Measurements from ENCODE around the gene RBM26. TPM values are rescaled to one million over a fixed set of nuclear protein-coding genes. Genes with fewer than 3 reads are reported as not detected.
"Not testable (repeated sequence)": the region's sequence is repeated elsewhere in the genome, so short reads cannot be mapped to it uniquely, and the experiment has no call there.

The RBM26 gene
- total RNA-seq, 2 experiments from 2014 or later: 50.6 to 52.0 TPM

- no peaks in the 10 kb centered on the region for H3K27me3 Mint-ChIP-seq (ENCODE audit: low read depth)
- H3K9me3 Mint-ChIP-seq (ENCODE audit: insufficient read depth): no peaks in the 10 kb centered on the region
- ATAC-seq (no peak), DNase-seq (no peak)
- CTCF ChIA-PET: no interaction called here
- H3K27ac Mint-ChIP-seq: no peak overlapping the region
- peaks cover under 1% of the 10 kb centered on the region for H3K4me1 Mint-ChIP-seq (ENCODE audit: low read depth)
- POLR2A ChIA-PET: no interaction called here
- no peak overlapping the region for H3K4me3 Mint-ChIP-seq
- H3K36me3 Mint-ChIP-seq (ENCODE audit: low read depth): peaks cover 55% of the 10 kb centered on the region
Observed at GRCh38 chr13:79354285-79354684, 51.8 kb downstream of the RBM26 start.

- Mint-ChIP-seq H3K4me3 (no peak overlapping the region), H3K27me3 (ENCODE audit: low read depth) (no peaks in the 10 kb centered on the region), H3K27ac (no peak overlapping the region), H3K36me3 (ENCODE audit: low read depth) (peaks cover 53% of the 10 kb centered on the region), H3K4me1 (ENCODE audit: low read depth) (peaks cover 2% of the 10 kb centered on the region), H3K9me3 (ENCODE audit: insufficient read depth) (no peaks in the 10 kb centered on the region)
- DNase-seq (no peak), ATAC-seq (no peak)
- ChIA-PET CTCF (no interaction called here), POLR2A (no interaction called here)
Observed at GRCh38 chr13:79353693-79354092, 52.4 kb downstream of the RBM26 start.

GRCh38 chr13:79352107-79352506 lies 53.9 kb downstream of the RBM26 start:
- ChIA-PET POLR2A (no interaction called here), CTCF (interaction anchor here (1.4 kb wide), 1 partner anchor 72 kb away, joined by 4 read pairs; no protein-coding TSS in a partner anchor)
- H3K36me3 Mint-ChIP-seq (ENCODE audit: low read depth): peaks cover 55% of the 10 kb centered on the region
- no peaks in the 10 kb centered on the region for H3K27me3 Mint-ChIP-seq (ENCODE audit: low read depth)
- ATAC-seq (no peak), DNase-seq (no peak)
- peaks cover 11% of the 10 kb centered on the region for H3K4me1 Mint-ChIP-seq (ENCODE audit: low read depth)
- no peaks in the 10 kb centered on the region for H3K9me3 Mint-ChIP-seq (ENCODE audit: insufficient read depth)
- no peak overlapping the region for H3K4me3 Mint-ChIP-seq
- H3K27ac Mint-ChIP-seq: no peak overlapping the region

- ATAC-seq; H3K4me3 Mint-ChIP-seq; DNase-seq; H3K27me3 Mint-ChIP-seq (ENCODE audit: low read depth); POLR2A ChIA-PET; H3K27ac Mint-ChIP-seq; H3K9me3 Mint-ChIP-seq (ENCODE audit: insufficient read depth): not testable (repeated sequence)
- CTCF ChIA-PET: interaction anchor here (1.9 kb wide), 1 partner anchor 42 kb away, joined by 6 read pairs; no protein-coding TSS in a partner anchor
- H3K36me3 Mint-ChIP-seq (ENCODE audit: low read depth): peaks cover 46% of the 10 kb centered on the region
- H3K4me1 Mint-ChIP-seq (ENCODE audit: low read depth): peaks cover 18% of the 10 kb centered on the region
Observed at GRCh38 chr13:79349608-79350007, 56.4 kb downstream of the RBM26 start.

- H3K36me3 Mint-ChIP-seq (ENCODE audit: low read depth): peaks cover 44% of the 10 kb centered on the region
- peaks cover 18% of the 10 kb centered on the region for H3K4me1 Mint-ChIP-seq (ENCODE audit: low read depth)
- DNase-seq: no peak
- H3K9me3 Mint-ChIP-seq (ENCODE audit: insufficient read depth): no peaks in the 10 kb centered on the region
- no peaks in the 10 kb centered on the region for H3K27me3 Mint-ChIP-seq (ENCODE audit: low read depth)
- ChIA-PET CTCF (interaction anchor here (1.9 kb wide), 1 partner anchor 42 kb away, joined by 6 read pairs; no protein-coding TSS in a partner anchor), POLR2A (no interaction called here)
- no peak overlapping the region for H3K4me3 Mint-ChIP-seq
- no peak for ATAC-seq
- no peak overlapping the region for H3K27ac Mint-ChIP-seq
Observed at GRCh38 chr13:79349011-79349410, 57.0 kb downstream of the RBM26 start.

GRCh38 chr13:79346300-79346914 lies 59.6 kb downstream of the RBM26 start:
- POLR2A ChIA-PET: no interaction called here

GRCh38 chr13:79341202-79341601 lies 64.9 kb downstream of the RBM26 start:
- no peaks in the 10 kb centered on the region for H3K9me3 Mint-ChIP-seq (ENCODE audit: insufficient read depth)
- ChIA-PET CTCF (interaction anchor here (1.5 kb wide), 1 partner anchor 50 kb away, joined by 4 read pairs; no protein-coding TSS in a partner anchor), POLR2A (no interaction called here)
- no peaks in the 10 kb centered on the region for H3K4me1 Mint-ChIP-seq (ENCODE audit: low read depth)
- H3K27me3 Mint-ChIP-seq (ENCODE audit: low read depth): no peaks in the 10 kb centered on the region
- peaks cover 50% of the 10 kb centered on the region for H3K36me3 Mint-ChIP-seq (ENCODE audit: low read depth)
- H3K27ac Mint-ChIP-seq: peak overlapping the region; percentile 17
- no peak for DNase-seq
- no peak overlapping the region for H3K4me3 Mint-ChIP-seq
- ATAC-seq: no peak

More at GRCh38 chr13:79346300-79346914, 59.6 kb downstream of the RBM26 start:
- no peak for ATAC-seq
- CTCF ChIA-PET: interaction anchor here (1.4 kb wide), 1 partner anchor 45 kb away, joined by 3 read pairs; no protein-coding TSS in a partner anchor
- Mint-ChIP-seq H3K27ac (no peak overlapping the region), H3K27me3 (ENCODE audit: low read depth) (no peaks in the 10 kb centered on the region), H3K4me3 (no peak overlapping the region), H3K36me3 (ENCODE audit: low read depth) (peaks cover 44% of the 10 kb centered on the region), H3K4me1 (ENCODE audit: low read depth) (peaks cover 18% of the 10 kb centered on the region), H3K9me3 (ENCODE audit: insufficient read depth) (no peaks in the 10 kb centered on the region)
- DNase-seq: no peak

- ATAC-seq (no peak), DNase-seq (no peak)
- H3K36me3 Mint-ChIP-seq (ENCODE audit: low read depth): peaks cover 54% of the 10 kb centered on the region
- H3K4me1 Mint-ChIP-seq (ENCODE audit: low read depth): no peaks in the 10 kb centered on the region
- no peak overlapping the region for H3K27ac Mint-ChIP-seq
- H3K27me3 Mint-ChIP-seq (ENCODE audit: low read depth): no peaks in the 10 kb centered on the region
- ChIA-PET CTCF (interaction anchor here (1.1 to 1.7 kb wide), 2 partner anchors 51 to 58 kb away, joined by 3 to 4 read pairs; no protein-coding TSS in a partner anchor), POLR2A (no interaction called here)
- no peak overlapping the region for H3K4me3 Mint-ChIP-seq
- H3K9me3 Mint-ChIP-seq (ENCODE audit: insufficient read depth): no peaks in the 10 kb centered on the region
Observed at GRCh38 chr13:79340490-79340889, 65.6 kb downstream of the RBM26 start.

- peaks cover 59% of the 10 kb centered on the region for H3K36me3 Mint-ChIP-seq (ENCODE audit: low read depth)
- H3K27me3 Mint-ChIP-seq (ENCODE audit: low read depth): no peaks in the 10 kb centered on the region
- H3K27ac Mint-ChIP-seq: no peak overlapping the region
- ATAC-seq: no peak
- H3K4me3 Mint-ChIP-seq: no peak overlapping the region
- POLR2A ChIA-PET: no interaction called here
- no peak for DNase-seq
- H3K4me1 Mint-ChIP-seq (ENCODE audit: low read depth): no peaks in the 10 kb centered on the region
- CTCF ChIA-PET: no interaction called here
- no peaks in the 10 kb centered on the region for H3K9me3 Mint-ChIP-seq (ENCODE audit: insufficient read depth)
Observed at GRCh38 chr13:79338343-79338742, 67.7 kb downstream of the RBM26 start.

- DNase-seq: no peak
- no peak overlapping the region for H3K27ac Mint-ChIP-seq
- no peaks in the 10 kb centered on the region for H3K27me3 Mint-ChIP-seq (ENCODE audit: low read depth)
Observed at GRCh38 chr13:79336966-79337365, 69.1 kb downstream of the RBM26 start.

GRCh38 chr13:79328510-79328909 lies 77.5 kb downstream of the RBM26 start:
- Mint-ChIP-seq H3K36me3 (ENCODE audit: low read depth) (peaks cover 38% of the 10 kb centered on the region), H3K4me1 (ENCODE audit: low read depth) (peaks cover 4% of the 10 kb centered on the region), H3K4me3 (no peak overlapping the region), H3K27ac (no peak overlapping the region), H3K9me3 (ENCODE audit: insufficient read depth) (no peaks in the 10 kb centered on the region), H3K27me3 (ENCODE audit: low read depth) (no peaks in the 10 kb centered on the region)
- DNase-seq (no peak), ATAC-seq (no peak)
- CTCF ChIA-PET: no interaction called here
- POLR2A ChIA-PET: no interaction called here

More at GRCh38 chr13:79336966-79337365, 69.1 kb downstream of the RBM26 start:
- no peak overlapping the region for H3K4me3 Mint-ChIP-seq
- ChIA-PET POLR2A (no interaction called here), CTCF (no interaction called here)
- H3K9me3 Mint-ChIP-seq (ENCODE audit: insufficient read depth): no peaks in the 10 kb centered on the region
- H3K4me1 Mint-ChIP-seq (ENCODE audit: low read depth): no peaks in the 10 kb centered on the region
- H3K36me3 Mint-ChIP-seq (ENCODE audit: low read depth): peaks cover 64% of the 10 kb centered on the region
- ATAC-seq: no peak

GRCh38 chr13:79320433-79320832 lies 85.6 kb downstream of the RBM26 start:
- Mint-ChIP-seq H3K36me3 (ENCODE audit: low read depth) (peaks cover 27% of the 10 kb centered on the region), H3K4me1 (ENCODE audit: low read depth) (peaks cover 4% of the 10 kb centered on the region), H3K27ac (no peak overlapping the region), H3K27me3 (ENCODE audit: low read depth) (no peaks in the 10 kb centered on the region), H3K4me3 (no peak overlapping the region), H3K9me3 (ENCODE audit: insufficient read depth) (no peaks in the 10 kb centered on the region)
- ChIA-PET CTCF (no interaction called here), POLR2A (no interaction called here)
- no peak for DNase-seq
- ATAC-seq: no peak

GRCh38 chr13:79318664-79319063 lies 87.4 kb downstream of the RBM26 start:
- peaks cover 33% of the 10 kb centered on the region for H3K36me3 Mint-ChIP-seq (ENCODE audit: low read depth)
- ChIA-PET CTCF (interaction anchor here (0.6 kb wide), 1 partner anchor 361 kb away, joined by 3 read pairs; no protein-coding TSS in a partner anchor), POLR2A (no interaction called here)
- H3K4me1 Mint-ChIP-seq (ENCODE audit: low read depth): no peaks in the 10 kb centered on the region
- H3K9me3 Mint-ChIP-seq (ENCODE audit: insufficient read depth): no peaks in the 10 kb centered on the region
- no peak overlapping the region for H3K4me3 Mint-ChIP-seq
- ATAC-seq (no peak), DNase-seq (no peak)
- no peaks in the 10 kb centered on the region for H3K27me3 Mint-ChIP-seq (ENCODE audit: low read depth)
- no peak overlapping the region for H3K27ac Mint-ChIP-seq
